AG04450 (cell line): ENCODE measurements around the gene ZFP42. TPM values are rescaled to one million over a fixed set of nuclear protein-coding genes. Genes with fewer than 3 reads are reported as not detected.

Source experiments
- CTCF ChIA-PET: fragments of 300-600, 350-600 bp; formaldehyde crosslinking; extraction: SDS; loops from one replicate; lab custom pipeline; 2022; ENCODE audit warnings: antibody characterized with exemption, inconsistent platforms; lab: Charles Lee
- POLR2A ChIA-PET: fragments of 350-600 bp; formaldehyde crosslinking; extraction: SDS; loops from one replicate; lab custom pipeline; 2021; ENCODE audit warnings: antibody characterized with exemption, inconsistent platforms; lab: Yijun Ruan, JAX
- DNase-seq: peaks from one replicate; pipeline ENCODE4 v3.0.0-alpha.2; 2011; ENCODE audit warnings: low read depth, low spot score
- H3K27ac ChIP-seq: one replicate; pipeline ENCODE4 v1.5.1; 2012; ENCODE audit warnings: low read depth, low read length, control low read depth
- H3K27me3 ChIP-seq: one replicate; pipeline ENCODE4 v1.6.0; 2012; ENCODE audit warnings: low read length; ENCODE audit not compliant: control insufficient read depth, insufficient read depth
- H3K4me3 ChIP-seq: 2 replicates; pipeline ENCODE4 v1.5.1; 2011; ENCODE audit warnings: mild to moderate bottlenecking, low read depth, low read length, control low read depth
- H3K9me3 ChIP-seq: 2 replicates; pipeline ENCODE4 v1.5.1; 2012; ENCODE audit warnings: low read length; ENCODE audit not compliant: control insufficient read depth, insufficient read depth
- polyA plus RNA-seq: library from polyadenylated mRNA; depleted of rRNA; stranded (reverse); fragments of >200 nt; gene quantifications from 2 replicates; pipeline ENCODE4 v1.2.3, GENCODE V29; 2011
- TF ChIP-seq, protein P1 (sequence below): IDR thresholded peaks from 2 replicates; pipeline ENCODE4 v1.5.1; 2011; ENCODE audit warnings: low read depth, low read length, control low read depth, inconsistent platforms

The ZFP42 gene
- polyA plus RNA-seq, 1 experiment = 0.05 TPM

GRCh38 chr4:188030401-188030800, 34.8 kb downstream of the ZFP42 start:
- TF ChIP-seq, protein P1, sequence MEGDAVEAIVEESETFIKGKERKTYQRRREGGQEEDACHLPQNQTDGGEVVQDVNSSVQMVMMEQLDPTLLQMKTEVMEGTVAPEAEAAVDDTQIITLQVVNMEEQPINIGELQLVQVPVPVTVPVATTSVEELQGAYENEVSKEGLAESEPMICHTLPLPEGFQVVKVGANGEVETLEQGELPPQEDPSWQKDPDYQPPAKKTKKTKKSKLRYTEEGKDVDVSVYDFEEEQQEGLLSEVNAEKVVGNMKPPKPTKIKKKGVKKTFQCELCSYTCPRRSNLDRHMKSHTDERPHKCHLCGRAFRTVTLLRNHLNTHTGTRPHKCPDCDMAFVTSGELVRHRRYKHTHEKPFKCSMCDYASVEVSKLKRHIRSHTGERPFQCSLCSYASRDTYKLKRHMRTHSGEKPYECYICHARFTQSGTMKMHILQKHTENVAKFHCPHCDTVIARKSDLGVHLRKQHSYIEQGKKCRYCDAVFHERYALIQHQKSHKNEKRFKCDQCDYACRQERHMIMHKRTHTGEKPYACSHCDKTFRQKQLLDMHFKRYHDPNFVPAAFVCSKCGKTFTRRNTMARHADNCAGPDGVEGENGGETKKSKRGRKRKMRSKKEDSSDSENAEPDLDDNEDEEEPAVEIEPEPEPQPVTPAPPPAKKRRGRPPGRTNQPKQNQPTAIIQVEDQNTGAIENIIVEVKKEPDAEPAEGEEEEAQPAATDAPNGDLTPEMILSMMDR = no peak
- peaks cover 20% of the 10 kb centered on the region for H3K9me3 ChIP-seq
- H3K27me3 ChIP-seq = no peaks in the 10 kb centered on the region
- DNase-seq = no peak
- CTCF ChIA-PET = no interaction called here
- POLR2A ChIA-PET = no interaction called here
- H3K27ac ChIP-seq = no peak overlapping the region
- no peak overlapping the region for H3K4me3 ChIP-seq

- POLR2A ChIA-PET = no interaction called here
- TF ChIP-seq, protein P1 = no peak
- CTCF ChIA-PET = no interaction called here
Measured at GRCh38 chr4:188031751-188032150, 36.2 kb downstream of the ZFP42 start.

GRCh38 chr4:188032170-188032569, 36.6 kb downstream of the ZFP42 start:
- POLR2A ChIA-PET = no interaction called here
- TF ChIP-seq, protein P1 = no peak
- Histone ChIP-seq H3K9me3 (peaks cover 30% of the 10 kb centered on the region), H3K4me3 (no peak overlapping the region), H3K27me3 (no peaks in the 10 kb centered on the region), H3K27ac (no peak overlapping the region)
- CTCF ChIA-PET = no interaction called here
- DNase-seq = no peak

More at GRCh38 chr4:188031751-188032150, 36.2 kb downstream of the ZFP42 start:
- no peak overlapping the region for H3K4me3 ChIP-seq
- DNase-seq = no peak
- no peaks in the 10 kb centered on the region for H3K27me3 ChIP-seq
- no peak overlapping the region for H3K27ac ChIP-seq
- peaks cover 30% of the 10 kb centered on the region for H3K9me3 ChIP-seq

- POLR2A ChIA-PET = no interaction called here
Measured at GRCh38 chr4:188032583-188032982, 37.0 kb downstream of the ZFP42 start.

GRCh38 chr4:188037003-188037713, 41.6 kb downstream of the ZFP42 start:
- POLR2A ChIA-PET = no interaction called here
- TF ChIP-seq, protein P1 = no peak
- Histone ChIP-seq H3K4me3 (no peak overlapping the region), H3K27me3 (no peaks in the 10 kb centered on the region), H3K27ac (no peak overlapping the region), H3K9me3 (peaks cover 34% of the 10 kb centered on the region)
- CTCF ChIA-PET = no interaction called here
- DNase-seq = no peak

More at GRCh38 chr4:188032583-188032982, 37.0 kb downstream of the ZFP42 start:
- Histone ChIP-seq H3K27ac (no peak overlapping the region), H3K4me3 (no peak overlapping the region), H3K27me3 (no peaks in the 10 kb centered on the region), H3K9me3 (peaks cover 30% of the 10 kb centered on the region)
- CTCF ChIA-PET = no interaction called here
- DNase-seq = no peak
- TF ChIP-seq, protein P1 = no peak
